HG02938 (cell line): ENCODE measurements around the gene OPN1MW.
"Not testable (repeated sequence)": the region's sequence is repeated elsewhere in the genome, so short reads cannot be mapped to it uniquely, and the experiment has no call there.

Experiments used
- ATAC-seq: cut with Tn5 transposase; IDR thresholded peaks from one replicate; pipeline ENCODE4 v1.9.1; 2021; ENCODE audit warnings: mild to moderate bottlenecking, moderate library complexity; ENCODE audit not compliant: unreplicated experiment

OPN1MW gene

DNA sequence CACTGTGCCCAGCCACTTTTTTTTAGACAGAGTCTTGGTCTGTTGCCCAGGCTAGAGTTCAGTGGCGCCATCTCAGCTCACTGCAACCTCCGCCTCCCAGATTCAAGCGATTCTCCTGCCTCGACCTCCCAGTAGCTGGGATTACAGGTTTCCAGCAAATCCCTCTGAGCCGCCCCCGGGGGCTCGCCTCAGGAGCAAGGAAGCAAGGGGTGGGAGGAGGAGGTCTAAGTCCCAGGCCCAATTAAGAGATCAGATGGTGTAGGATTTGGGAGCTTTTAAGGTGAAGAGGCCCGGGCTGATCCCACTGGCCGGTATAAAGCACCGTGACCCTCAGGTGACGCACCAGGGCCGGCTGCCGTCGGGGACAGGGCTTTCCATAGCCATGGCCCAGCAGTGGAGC, at the start of gene OPN1MW:
TSS of gene OPN1MW (plus strand) at position 301 of the 400 bp plus-strand sequence. CDS start at position 383, 82 bp downstream.
- ATAC-seq: not testable (repeated sequence)

GRCh38 chrX:154135458-154136229, 46.8 kb upstream of the OPN1MW start:
- ATAC-seq: no peak

- ATAC-seq: no peak
Observed at GRCh38 chrX:154136627-154137161, 45.7 kb upstream of the OPN1MW start.

DNA sequence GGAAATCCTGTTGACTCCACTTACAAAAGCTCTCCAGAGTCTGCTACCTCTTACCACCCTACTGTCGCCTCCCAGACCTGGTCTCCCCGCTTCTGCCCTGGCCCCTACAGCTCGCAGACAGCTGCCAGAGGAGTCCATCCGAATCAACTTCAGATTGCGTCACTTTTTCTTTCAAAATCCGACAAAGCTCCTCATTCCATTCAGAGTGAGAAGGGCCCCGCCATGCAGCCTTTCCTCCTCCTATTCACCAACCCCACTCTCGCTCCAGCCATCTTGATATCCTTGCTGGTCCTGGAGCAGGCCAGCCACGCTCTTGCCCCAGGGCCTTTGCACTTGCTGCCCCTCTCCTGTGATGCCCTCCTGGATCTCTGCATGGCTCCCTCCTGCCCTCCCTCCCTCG, 43.5 kb upstream of the OPN1MW start:
- ATAC-seq: no peak

DNA sequence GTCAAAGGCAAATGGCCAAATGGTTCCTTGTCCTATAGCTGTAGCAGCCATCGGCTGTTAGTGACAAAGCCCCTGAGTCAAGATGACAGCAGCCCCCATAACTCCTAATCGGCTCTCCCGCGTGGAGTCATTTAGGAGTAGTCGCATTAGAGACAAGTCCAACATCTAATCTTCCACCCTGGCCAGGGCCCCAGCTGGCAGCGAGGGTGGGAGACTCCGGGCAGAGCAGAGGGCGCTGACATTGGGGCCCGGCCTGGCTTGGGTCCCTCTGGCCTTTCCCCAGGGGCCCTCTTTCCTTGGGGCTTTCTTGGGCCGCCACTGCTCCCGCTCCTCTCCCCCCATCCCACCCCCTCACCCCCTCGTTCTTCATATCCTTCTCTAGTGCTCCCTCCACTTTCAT, 42.2 kb upstream of the OPN1MW start:
- ATAC-seq: no peak

GRCh38 chrX:154140742-154141141, 41.7 kb upstream of the OPN1MW start:
- ATAC-seq: no peak

DNA sequence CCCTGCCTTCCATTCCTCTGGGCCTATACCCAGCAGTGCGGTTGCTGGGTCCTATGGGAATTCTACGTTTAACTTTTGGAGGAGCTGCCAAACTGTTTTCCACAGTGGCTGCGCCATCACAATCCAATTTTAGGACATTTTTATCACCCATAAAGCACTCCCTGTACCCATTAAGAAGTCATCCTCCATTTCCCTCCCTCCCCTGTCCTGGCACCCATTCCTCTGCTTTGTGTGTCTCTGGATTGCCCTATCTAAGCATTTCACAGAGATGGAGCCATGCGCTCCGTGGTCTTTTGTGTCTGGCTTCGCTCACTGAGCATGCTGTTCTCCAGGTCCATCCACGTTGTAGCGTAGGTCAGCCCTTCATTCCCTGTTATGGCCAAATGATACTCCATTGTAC, 40.0 kb upstream of the OPN1MW start:
- ATAC-seq: no peak

DNA sequence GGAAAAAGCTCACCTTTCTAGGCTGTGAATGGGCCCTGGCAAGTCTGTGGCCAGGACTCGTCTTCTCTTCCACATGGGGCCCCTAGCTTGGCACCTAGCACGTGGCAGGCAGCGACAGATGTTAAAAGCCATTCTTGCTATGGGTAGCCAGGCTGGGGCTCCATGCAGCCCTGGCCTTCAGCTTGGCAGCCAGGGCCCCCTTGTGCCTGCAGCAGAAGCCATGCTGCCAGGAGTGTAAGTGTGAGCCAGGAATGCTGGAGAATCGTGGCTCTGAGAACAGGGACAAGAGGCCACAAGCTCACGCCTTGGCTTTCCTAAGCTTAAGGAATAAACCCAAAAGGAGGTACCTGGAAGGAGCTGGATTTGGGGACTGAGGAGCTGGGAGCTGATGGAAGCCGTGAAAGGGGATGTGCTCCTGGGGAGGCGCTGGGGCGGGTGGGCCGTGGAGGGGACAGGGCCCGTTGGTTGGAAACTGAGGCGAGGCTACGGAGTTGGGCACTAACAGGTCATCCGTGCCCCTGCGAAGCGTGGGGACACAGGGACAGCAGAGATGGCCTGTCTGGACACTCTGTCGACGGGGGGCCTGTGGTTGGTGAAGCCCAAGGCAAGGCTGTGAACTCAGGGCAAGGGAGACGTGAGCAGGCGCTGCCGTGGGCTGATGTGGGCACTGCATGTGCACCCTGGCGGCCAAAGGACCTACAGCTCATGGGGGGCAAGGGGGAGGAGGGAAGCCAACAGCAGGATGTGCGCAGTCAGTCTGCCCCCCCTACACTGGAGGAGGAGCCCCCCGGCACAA, 39.2 kb upstream of the OPN1MW start:
- no peak for ATAC-seq

GRCh38 chrX:154144010-154144409, 38.4 kb upstream of the OPN1MW start, which contains the start of gene OPN1LW:
OPN1LW (plus strand) TSS chrX:154144243; CDS start chrX:154144284, 41 bp downstream.
- ATAC-seq: not testable (repeated sequence)

GRCh38 chrX:154151030-154151429, 31.4 kb upstream of the OPN1MW start:
- ATAC-seq: not testable (repeated sequence)

DNA sequence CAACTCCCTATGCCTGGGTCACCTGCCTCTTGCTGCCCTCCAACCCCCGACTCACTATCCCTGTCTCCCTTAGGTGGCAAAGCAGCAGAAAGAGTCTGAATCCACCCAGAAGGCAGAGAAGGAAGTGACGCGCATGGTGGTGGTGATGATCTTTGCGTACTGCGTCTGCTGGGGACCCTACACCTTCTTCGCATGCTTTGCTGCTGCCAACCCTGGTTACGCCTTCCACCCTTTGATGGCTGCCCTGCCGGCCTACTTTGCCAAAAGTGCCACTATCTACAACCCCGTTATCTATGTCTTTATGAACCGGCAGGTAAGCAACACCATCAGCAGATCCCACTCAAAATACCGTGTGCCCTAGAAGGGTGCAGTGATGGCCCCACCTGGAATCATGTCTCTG, 26.2 kb upstream of the OPN1MW start:
- ATAC-seq: not testable (repeated sequence)

- ATAC-seq: not testable (repeated sequence)
Observed at GRCh38 chrX:154157207-154157606, 25.2 kb upstream of the OPN1MW start.

DNA sequence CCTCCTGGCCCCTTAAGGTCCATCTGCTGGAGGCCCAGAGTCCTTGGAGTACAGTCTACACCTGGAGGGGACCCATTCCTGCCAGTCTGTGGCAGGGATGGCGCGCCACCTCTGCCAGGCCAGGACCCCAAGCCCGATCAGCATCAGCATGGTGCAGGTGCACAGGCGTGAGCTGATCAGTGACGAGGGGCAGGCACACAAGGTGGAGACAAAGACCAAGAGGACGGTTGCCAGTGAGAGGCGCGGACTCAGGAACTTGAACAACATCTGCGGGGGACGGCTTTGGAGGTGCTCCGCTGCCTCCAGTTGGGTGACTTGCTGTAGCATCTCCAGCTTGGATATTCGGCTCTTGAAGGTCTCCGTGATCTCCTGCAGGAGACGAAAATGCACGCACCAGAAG, 23.1 kb upstream of the OPN1MW start:
- ATAC-seq: not testable (repeated sequence)

DNA sequence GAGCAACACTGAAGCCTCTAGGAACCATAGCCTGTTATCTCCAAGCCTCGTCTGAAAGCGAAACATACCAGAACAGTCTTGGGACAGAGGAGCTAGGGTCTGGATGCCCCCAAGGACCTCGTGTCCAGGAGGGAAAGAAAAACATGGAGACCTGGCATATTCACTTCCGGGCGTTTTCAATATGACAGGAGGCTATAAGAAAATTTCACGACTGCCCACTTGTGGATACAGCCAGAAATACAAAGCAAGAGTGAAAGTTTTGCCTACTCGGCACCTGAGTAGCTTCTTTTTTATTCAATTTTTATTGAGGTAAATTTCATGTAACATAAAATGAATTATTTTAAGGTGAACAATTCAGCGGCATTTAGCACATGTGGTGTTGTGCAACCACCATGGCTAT, 17.5 kb upstream of the OPN1MW start:
- not testable (repeated sequence) for ATAC-seq

- ATAC-seq: not testable (repeated sequence)
Observed at GRCh38 chrX:154168384-154168783, 14.0 kb upstream of the OPN1MW start.

- not testable (repeated sequence) for ATAC-seq
Observed at GRCh38 chrX:154172535-154172943, 9.9 kb upstream of the OPN1MW start.

- not testable (repeated sequence) for ATAC-seq
Observed at GRCh38 chrX:154174356-154174755, 8.0 kb upstream of the OPN1MW start.

DNA sequence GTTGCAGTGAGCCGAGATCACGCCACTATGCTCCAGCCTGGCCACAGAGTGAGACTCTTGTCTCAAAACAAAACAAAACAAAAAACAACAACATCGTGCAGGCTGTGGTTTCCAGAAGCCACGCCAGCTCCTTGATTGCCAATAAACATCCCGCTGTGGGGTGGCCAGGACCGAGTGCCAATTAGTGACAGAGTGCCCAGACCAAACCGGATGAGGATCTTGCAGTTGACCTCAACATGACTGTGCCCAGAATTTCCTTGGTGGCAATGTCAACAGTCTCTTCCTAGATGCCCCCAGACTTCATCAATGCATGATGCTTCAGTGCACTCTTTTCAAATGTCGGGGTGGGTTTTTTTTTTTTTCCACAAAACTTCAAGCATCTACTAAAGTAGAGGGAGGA, 1.4 kb downstream of the OPN1MW start:
- ATAC-seq: not testable (repeated sequence)

GRCh38 chrX:154192846-154193245, 10.4 kb downstream of the OPN1MW start:
- ATAC-seq: not testable (repeated sequence)

GRCh38 chrX:154194316-154194715, 11.9 kb downstream of the OPN1MW start:
- ATAC-seq: not testable (repeated sequence)

DNA sequence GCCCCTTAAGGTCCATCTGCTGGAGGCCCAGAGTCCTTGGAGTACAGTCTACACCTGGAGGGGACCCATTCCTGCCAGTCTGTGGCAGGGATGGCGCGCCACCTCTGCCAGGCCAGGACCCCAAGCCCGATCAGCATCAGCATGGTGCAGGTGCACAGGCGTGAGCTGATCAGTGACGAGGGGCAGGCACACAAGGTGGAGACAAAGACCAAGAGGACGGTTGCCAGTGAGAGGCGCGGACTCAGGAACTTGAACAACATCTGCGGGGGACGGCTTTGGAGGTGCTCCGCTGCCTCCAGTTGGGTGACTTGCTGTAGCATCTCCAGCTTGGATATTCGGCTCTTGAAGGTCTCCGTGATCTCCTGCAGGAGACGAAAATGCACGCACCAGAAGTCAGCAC, 14.1 kb downstream of the OPN1MW start:
- not testable (repeated sequence) for ATAC-seq
